DMS79 (cell line): ENCODE results near the gene TMEM232.
"Not testable (repeated sequence)": the region's sequence is repeated elsewhere in the genome, so short reads cannot be mapped to it uniquely, and the experiment has no call there.

Source experiments
- DNase-seq: peaks from one replicate; lab custom pipeline; 2025; lab: John Stamatoyannopoulos, UW

The TMEM232 gene

DNA sequence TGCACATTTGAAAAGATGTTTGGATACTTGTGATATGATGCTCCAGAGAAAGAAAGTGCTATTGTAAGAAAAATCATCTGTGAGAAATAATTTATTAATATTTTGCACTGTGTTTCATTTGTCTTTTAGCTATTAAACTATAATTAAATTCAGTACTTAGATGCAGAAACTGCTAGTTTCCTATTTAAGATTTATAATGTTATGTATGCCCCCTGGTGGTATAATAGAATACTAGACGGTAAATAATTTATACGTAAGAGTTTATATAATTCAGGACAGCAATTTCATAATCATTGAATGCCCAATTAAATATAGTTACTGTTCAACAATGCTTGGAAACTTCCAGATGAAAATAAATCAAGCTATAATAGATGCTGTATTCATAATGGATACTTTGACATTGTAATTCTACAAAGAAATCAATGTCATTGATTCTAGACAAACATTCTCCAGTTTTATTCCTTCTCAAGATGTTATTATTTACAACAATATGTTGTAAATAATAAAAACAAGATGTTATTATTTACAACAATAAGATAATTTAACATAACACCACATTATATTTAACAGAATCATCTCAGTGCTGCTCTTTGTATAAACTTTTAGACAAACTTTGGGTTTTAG lies 101.0 kb downstream of the TMEM232 start:
- DNase-seq = no peak

DNA sequence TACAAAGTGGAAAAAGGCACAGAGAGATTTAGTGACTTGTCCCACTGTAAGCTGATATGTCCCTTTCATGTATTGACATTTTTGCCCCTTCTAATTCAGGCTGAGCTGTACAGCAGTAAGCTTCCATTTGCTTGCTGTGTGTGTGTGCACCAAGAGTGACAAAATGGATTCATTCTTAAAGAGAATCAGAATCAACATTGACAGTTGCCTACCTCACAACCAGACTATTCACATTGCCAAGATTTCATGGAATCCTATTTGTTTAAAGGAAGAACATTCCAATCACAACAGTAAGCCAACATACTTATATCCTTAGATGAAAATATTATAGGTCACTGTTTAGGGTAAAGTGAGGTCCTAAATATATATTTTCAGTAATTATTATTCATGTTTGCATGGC lies 102.6 kb downstream of the TMEM232 start:
- DNase-seq = no peak

DNA sequence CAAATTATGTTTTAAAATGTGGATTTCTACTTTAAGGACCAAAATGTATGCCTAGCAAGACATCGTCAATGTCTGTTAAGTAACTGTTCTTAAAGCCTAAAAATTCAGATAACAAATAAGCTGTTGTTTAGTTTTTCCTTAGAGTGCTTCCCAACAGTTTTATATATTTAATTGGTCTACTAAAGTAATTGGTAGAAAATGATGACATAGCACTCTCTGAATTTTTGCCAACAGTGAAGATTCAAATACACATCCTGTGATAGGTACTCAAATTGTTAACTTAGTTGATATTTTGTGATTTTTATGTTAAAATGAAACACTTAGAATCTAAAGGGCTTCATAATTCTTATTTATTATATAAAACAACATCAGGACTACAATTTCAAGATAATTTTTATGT lies 107.5 kb downstream of the TMEM232 start:
- DNase-seq = no peak

GRCh38 chr5:110616009-110616408 lies 110.5 kb downstream of the TMEM232 start:
- no peak for DNase-seq

- DNase-seq = no peak
Measured at GRCh38 chr5:110612794-110613247, 113.7 kb downstream of the TMEM232 start.

DNA sequence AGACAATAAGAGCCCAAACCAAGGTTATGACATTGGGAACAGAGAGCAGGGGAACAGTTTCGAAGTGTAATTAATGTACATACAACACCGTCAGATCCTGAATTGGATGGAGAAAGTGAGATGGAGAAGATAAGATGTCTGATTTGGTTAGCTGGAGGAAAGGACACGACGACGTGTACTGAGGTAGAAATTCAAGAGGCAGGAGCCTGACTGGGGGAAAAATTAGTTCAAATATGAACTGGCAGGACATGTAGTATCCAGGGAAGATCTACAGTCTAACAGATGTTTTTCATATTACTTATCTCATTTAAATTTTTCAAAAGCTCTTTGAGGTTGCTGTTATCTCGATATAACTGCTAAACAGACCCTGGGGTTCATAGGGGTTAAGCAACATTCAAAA lies 114.7 kb downstream of the TMEM232 start:
- no peak for DNase-seq

DNA sequence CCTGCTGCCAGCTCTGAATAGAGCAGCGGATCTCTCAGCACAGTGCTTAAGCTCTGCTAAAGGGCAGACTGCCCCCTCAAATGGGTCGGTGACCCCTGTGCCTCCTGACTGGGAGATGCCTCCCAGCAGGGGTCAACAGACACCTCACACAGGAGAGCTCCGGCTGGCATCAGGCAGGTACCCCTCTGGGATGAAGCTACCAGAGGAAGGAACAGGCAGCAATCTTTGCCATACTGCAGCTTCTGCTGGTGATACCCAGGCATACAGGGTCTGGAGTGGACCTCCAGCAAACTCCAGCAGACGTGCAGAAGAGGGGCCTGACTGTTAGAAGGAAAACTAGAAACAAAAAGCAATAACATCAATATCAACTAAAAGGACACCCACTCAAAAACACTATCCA lies 131.6 kb downstream of the TMEM232 start:
- DNase-seq = no peak

- DNase-seq = no peak
Measured at GRCh38 chr5:110590187-110590586, 136.3 kb downstream of the TMEM232 start.

DNA sequence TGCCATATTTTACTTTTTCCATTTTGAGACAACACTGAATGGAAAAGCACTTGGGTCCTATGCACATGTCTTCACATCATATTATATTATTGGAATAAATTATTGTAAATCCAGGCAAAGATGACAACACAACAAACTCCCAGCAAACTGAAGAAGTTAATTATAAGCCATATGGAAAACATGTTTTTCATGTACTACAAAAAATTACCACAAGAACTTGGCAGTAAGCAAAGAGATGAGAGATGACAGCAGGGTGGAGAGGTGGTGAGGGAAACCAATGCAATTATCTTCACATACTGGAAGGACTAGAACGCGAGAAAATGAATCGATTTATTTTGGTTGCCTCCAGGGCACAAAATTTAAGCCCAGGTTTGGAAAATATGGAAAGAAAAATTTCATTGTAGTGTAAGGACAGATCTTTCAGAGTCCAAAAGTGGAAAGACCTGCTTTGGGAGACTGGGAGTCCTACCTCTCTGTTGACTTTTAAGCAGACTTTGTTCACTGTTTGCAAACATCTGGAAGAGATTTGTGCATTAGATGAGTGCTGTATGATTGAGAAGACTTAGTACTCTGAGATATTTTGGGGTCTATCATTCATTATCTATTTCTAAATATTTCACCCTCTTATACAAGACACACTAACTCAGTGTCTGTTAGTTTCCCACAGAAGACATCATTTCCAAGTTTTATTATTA lies 138.0 kb downstream of the TMEM232 start:
- no peak for DNase-seq

GRCh38 chr5:110580625-110581024 lies 145.8 kb downstream of the TMEM232 start:
- no peak for DNase-seq

DNA sequence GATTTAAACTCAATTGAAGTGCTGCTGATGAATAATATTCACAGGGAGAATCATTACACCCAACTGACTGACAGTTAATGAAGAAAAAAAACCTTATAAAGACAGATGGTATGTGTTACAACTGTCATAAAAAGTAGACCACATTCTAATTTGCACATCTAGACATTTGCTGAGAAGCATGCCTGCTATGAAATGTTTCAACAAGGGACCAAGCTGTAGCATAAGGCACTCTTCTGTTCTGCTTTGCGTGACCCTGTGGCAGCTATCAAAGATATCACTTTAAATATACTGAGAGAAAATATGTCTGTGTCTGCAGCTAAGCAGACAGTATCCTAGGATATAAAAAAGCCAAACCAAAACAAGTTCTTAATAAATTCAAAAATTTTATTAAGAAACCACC lies 153.7 kb downstream of the TMEM232 start:
- DNase-seq = no peak

DNA sequence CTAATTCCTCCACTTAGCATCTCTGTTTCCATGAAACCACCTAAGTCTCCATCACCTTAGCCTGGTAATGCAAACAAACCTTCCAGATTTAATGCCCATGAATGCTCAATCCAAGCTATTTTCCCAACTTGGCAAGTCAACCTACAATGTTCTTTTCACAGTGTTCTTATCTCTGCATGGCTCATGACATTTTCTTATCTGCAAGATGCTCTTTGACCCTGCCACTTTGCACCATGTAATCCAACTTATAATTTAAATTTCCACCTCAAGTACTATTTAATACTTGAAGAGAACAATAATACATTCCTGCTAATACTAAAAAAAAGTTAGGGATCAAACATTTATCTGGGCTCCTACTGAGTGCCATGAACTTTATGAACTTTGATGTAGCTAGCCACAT lies 164.3 kb downstream of the TMEM232 start:
- no peak for DNase-seq

DNA sequence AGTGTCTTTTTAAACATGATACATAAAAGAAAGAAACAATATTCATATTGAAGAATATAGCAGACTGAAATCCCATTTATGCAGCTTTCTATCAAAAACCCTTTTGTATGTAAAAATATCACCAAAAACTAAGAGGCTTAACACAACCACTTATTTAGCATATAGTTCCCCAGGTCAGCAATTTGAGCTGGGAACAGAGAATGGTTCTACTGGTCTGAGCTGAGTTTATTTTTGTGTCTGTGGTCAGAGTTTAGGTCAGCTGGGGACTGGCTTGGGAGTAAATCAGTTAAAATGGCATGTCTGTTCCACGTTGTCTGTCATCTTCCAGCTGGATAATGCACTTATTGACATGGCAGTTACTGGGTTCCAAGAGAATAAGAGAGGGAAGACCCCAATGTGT lies 165.0 kb downstream of the TMEM232 start:
- DNase-seq = no peak

GRCh38 chr5:110549301-110549700 lies 177.2 kb downstream of the TMEM232 start:
- no peak for DNase-seq

DNA sequence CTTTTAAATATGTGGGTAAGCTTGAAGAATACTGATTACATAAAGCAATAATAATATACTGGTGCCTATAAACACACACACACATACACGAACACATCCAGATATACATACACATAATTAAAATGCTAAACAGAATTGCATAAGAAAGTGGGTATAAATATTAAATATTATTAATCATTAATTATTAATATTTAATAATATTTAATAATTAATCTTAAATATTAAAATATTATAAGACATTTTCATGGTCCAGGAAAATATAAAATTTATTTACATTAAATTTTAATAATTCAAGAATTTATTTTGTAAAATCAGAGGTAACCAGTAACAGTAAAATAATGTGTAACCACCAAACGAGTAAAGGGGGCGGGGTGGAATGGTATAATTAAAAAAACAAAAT lies 178.3 kb downstream of the TMEM232 start:
- no peak for DNase-seq

- DNase-seq = no peak
Measured at GRCh38 chr5:110547495-110547894, 179.0 kb downstream of the TMEM232 start.

DNA sequence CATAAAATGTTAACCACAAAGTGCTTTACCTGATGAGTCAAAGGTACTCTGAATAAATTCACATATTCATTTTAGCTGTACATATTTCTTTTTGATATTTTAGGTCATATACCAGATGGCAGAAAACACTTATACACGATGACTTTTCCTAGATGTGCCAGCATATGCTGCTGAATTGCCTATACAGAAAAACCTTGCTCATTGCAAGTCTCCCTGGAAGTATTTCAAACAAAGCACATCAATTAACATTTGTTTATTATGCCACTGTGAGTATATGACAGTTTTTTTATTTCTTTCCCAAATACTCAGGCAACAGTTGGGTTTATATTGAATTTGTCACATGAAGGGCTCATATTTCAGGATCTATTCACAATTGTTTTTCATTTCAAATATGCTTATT lies 180.8 kb downstream of the TMEM232 start:
- no peak for DNase-seq

GRCh38 chr5:110544603-110545002 lies 181.9 kb downstream of the TMEM232 start:
- no peak for DNase-seq

DNA sequence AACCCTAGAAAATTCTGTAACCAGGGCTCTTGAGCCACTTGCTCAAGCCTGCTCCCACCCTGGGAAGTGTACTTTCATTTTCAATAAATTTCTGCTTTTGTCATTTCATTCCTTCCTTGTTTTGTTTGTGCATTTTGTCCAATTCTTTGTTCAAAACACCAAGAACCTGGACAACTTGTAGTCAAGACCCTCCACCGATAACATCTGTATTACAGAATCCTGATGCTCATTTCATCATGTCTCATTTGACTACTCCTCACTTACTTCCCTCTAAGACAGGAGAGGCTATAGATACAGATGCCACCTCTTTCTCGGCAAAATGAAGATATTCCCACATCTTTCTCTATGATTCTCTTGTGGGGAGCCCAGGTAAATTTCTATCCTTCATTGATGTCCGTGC lies 183.5 kb downstream of the TMEM232 start:
- no peak for DNase-seq

DNA sequence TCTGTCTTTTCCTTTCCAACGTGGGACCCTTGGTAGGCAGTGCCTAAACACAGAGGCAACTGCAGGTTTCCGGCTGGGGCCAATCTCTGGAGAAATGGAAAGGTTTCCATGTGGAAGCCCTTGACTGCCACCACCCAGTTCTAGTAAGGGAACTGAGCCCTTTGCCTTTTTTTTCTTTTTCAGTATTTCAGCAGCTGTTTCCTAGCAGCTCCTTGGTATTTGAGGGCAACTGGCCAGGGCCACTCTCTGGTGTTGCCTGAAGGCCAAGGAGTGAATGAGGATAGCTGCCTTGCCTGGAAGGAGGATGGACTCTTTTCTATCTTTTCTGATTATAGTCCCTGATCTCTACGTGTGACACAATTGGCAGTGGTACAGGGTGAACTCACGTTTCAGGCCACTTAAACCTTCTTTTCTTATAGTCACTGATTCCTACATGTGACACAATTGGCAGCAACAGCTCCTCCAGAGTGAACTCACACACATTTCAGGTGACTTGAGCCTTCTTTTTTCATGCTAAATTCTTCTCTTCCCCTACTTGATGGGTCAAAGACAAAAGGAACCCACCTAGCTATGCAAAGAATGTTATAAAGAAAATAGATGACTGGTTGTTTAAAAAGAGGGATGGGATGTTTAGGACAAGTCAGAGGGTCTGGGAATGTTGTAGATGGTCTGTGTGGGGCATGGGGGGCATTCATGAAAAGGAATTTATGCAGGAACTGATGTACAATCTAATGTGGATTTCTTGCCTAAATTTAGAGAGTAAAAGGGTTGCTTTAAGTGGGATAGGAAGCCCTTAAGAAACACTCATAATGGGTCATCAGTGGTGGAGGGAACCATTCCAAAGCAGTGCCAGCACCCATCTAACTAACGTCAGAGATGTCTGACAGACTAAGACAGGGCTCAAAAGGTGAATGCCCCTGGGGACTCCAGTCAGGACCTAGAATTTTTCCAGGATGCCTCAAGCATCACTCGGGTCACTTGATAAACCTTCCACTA lies 190.1 kb downstream of the TMEM232 start:
- no peak for DNase-seq

DNA sequence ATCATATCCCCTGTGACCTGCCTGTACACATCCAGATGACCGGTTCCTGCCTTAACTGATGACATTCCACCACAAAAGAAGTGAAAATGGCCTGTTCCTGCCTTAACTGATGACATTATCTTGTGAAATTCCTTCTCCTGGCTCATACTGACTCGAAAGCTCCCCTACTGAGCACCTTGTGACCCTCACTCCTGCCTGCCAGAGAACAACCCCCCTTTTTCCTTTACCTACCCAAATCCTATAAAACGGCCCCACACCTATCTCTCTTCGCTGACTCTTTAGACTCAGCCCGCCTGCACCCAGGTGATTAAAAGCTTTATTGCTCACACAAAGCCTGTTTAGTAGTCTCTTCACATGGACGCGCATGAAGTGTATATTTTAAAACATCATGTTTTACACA lies 191.3 kb downstream of the TMEM232 start:
- DNase-seq = not testable (repeated sequence)

DNA sequence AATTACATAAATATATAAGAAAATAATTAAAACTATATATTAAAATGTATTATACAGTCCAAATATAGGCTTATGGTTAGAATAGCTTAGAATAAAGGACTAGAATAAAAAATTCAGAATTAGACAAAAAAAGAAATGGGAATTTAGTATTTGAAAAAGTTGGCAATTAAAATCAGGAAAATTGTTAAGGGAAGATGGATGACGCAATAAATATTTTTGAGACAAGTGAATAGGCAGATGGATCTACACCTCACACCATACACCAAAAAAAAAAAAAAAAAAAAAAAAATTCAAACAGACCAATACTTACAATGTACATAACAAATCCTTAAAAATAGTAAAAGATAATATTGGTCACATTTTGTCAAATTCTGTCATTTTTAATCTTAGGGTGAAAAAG lies 200.7 kb downstream of the TMEM232 start:
- no peak for DNase-seq

DNA sequence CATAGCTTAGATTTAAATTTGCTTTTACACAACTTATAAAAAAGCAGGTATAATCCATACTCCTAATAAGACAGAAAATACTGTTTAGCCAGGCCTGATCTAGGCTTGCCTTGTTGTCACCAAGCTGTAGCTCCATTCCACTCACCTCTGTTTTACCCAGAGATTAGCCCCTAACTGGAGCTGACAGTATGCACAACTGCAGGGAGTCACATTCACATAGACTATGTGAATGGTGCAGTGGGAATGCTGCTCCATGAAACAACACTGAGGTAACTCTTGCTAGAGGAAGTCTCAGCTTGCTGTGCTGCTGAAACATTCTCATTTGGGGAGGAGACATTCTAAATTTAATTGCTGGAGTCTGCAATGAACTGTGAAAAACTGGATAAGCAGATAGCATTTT lies 209.1 kb downstream of the TMEM232 start:
- no peak for DNase-seq
